ENCODE data around the gene DGKE. TPM values are rescaled to one million over a fixed set of nuclear protein-coding genes. Genes with fewer than 3 reads are reported as not detected.
A peak's percentile ranks its signal among the peaks of the same experiment; 100 is the strongest.

DGKE gene
- total RNA-seq, 1 experiment from 2014 or later = 19.1 TPM

- intact Hi-C loops (cut with micrococcal nuclease; ENCODE audit: unreplicated experiment) = no loop called here
- H3K4me1 ChIP-seq (ENCODE audit: control insufficient read depth, insufficient read depth, low read length) = no peaks in the 10 kb centered on the region
- DNase-seq (ENCODE audit: low read depth, low spot score) (no peak), ATAC-seq (no peak)
- ChIA-PET POLR2A (no interaction called here), CTCF (no interaction called here)
- no peak overlapping the region for H3K27ac ChIP-seq (ENCODE audit: low read length)
- BruUV-seq (replicated peaks) = no TSS peak
- no peaks in the 10 kb centered on the region for H3K27me3 ChIP-seq (ENCODE audit: control insufficient read depth, insufficient read depth, low read length)
- TF ChIP-seq SIN3A (IDR thresholded peaks at IDR 0.05; ENCODE audit: borderline replicate concordance, insufficient read depth, low read depth, low read length) (no peak), TCF7L2 (IDR thresholded peaks at IDR 0.05; ENCODE audit: low read depth, low read length) (no peak), CTCF (IDR thresholded peaks at IDR 0.05) (no peak), REST (IDR thresholded peaks at IDR 0.05; ENCODE audit: insufficient read depth in 1 of 2, low read depth in 2 of 2, low read length in 1 of 2) (no peak), POLR2AphosphoS5 (IDR thresholded peaks at IDR 0.05; ENCODE audit: low read depth, low read length) (no peak)
- peaks cover 12% of the 10 kb centered on the region for H3K36me3 ChIP-seq (ENCODE audit: control insufficient read depth, insufficient read depth, low read length)
- in situ Hi-C loops (cut with HindIII; ENCODE audit: low pct_unique_long_range_greater_than_20kb, low sequenced_read_pairs) = no loop called here
- H3K4me3 ChIP-seq (ENCODE audit: low read depth in 2 of 2, low read length in 2 of 2) = no peak overlapping the region
- no peaks in the 10 kb centered on the region for H3K9me3 ChIP-seq (ENCODE audit: control insufficient read depth, insufficient read depth, low read depth, low read length)
Observed at GRCh38 chr17:56896217-56896967, 62.4 kb downstream of the DGKE start.

- BruUV-seq (replicated peaks) = TSS peak; percentile 40
- no peaks in the 10 kb centered on the region for H3K9me3 ChIP-seq (ENCODE audit: control insufficient read depth, insufficient read depth, low read depth, low read length)
- no peaks in the 10 kb centered on the region for H3K27me3 ChIP-seq (ENCODE audit: control insufficient read depth, insufficient read depth, low read length)
- DNase-seq (ENCODE audit: low read depth, low spot score) (no peak), ATAC-seq (no peak)
- no peak overlapping the region for H3K4me3 ChIP-seq (ENCODE audit: low read depth in 2 of 2, low read length in 2 of 2)
- in situ Hi-C loops (cut with HindIII; ENCODE audit: low pct_unique_long_range_greater_than_20kb, low sequenced_read_pairs) = no loop called here
- intact Hi-C loops (cut with micrococcal nuclease; ENCODE audit: unreplicated experiment) = no loop called here
- no peaks in the 10 kb centered on the region for H3K4me1 ChIP-seq (ENCODE audit: control insufficient read depth, insufficient read depth, low read length)
- H3K36me3 ChIP-seq (ENCODE audit: control insufficient read depth, insufficient read depth, low read length) = peaks cover 12% of the 10 kb centered on the region
- TF ChIP-seq SIN3A (IDR thresholded peaks at IDR 0.05; ENCODE audit: borderline replicate concordance, insufficient read depth, low read depth, low read length) (no peak), REST (IDR thresholded peaks at IDR 0.05; ENCODE audit: insufficient read depth in 1 of 2, low read depth in 2 of 2, low read length in 1 of 2) (no peak), POLR2AphosphoS5 (IDR thresholded peaks at IDR 0.05; ENCODE audit: low read depth, low read length) (no peak), TCF7L2 (IDR thresholded peaks at IDR 0.05; ENCODE audit: low read depth, low read length) (no peak), CTCF (IDR thresholded peaks at IDR 0.05) (no peak)
- ChIA-PET CTCF (no interaction called here), POLR2A (no interaction called here)
- no peak overlapping the region for H3K27ac ChIP-seq (ENCODE audit: low read length)
Observed at GRCh38 chr17:56896968-56897359, 63.0 kb downstream of the DGKE start.
